ENCODE data around the gene DUSP5.

Gene DUSP5

DNA sequence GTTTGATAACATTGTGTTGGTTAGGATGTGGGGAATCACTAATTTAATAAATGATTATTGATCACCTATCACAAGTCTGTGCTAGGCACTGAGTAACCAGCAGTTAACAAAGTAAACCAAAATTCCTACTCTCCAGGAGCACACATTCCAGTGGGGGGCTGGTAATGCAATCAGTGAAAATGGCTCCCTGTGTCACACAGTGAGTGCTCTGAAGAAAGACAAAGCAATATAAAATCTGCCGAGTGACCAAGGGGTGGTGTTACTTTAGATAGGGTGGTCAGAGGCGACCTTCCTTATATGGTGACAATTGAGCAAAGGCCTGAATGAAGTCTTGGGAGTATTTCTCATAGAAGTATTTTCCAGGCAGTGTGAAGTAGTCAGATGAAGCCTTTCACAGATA lies 56.2 kb downstream of the DUSP5 start:
- no peak for DNase-seq

DNA sequence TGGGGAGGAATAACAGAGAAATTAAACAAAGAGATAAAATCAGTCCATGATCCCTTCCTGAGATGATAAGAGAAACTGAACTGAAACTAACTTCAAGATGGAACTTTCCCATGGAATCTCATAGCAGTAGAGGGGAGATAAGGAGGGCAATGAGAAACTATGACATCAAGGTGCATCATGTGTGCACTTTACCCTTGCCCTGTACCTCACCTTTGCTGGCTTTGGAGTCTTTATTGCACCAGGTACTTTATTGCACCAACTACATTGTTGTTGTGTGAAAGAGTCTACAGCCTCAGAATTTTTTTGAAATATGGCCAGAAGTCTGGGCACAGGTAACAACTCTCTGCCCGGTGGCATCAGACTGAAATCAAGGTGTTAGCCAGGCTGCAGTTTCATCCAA lies 58.6 kb downstream of the DUSP5 start:
- DNase-seq, result no peak

DNA sequence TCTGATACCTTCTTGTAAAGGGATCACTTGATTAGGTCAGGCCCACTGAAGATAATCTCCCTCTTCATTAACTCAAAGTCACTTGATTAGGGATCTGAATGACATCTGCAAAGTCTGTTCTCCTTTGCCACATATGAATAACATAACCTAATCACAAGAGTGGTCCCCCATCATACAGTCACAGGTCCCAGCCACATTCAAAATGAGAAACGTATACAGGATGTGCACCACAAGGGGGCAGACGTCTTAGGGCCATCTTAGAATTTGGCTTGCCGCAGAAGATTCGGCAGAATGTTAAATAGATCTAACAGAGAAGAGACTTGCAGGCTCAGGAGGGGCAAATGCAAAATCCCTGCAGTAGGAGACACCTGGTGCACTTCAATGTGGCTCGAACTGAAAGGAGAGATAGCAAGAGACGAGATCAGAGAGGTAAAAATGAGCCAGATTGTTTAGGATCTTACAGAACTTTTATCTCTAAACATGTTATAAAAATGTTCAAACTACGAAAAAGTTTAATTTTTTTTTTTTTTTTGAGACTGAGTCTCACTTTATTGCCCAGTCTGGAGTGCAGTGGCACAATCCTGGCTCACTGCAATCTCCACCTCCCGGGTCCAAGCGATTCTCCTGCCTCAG lies 59.4 kb downstream of the DUSP5 start:
- DNase-seq, result peak; percentile 19

DNA sequence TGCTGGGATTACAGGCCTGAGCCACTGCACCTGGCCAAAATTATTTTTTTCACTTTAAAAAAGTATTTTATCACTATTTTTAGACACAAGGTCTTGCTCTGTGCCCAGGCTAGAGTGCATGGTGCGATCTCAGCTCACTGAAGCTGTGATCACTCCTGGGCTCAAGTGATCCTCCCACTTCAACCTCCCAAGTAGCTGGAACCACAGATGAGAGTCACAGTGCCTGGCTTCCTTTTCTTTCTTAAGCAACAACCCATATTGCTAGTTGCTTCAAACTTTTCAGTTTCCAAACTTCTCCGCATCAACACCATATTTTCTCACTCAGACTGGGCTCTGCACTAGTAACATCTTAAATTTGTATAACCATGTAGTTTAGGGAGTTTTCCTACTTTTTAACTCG lies 60.3 kb downstream of the DUSP5 start:
- no peak for DNase-seq

DNA sequence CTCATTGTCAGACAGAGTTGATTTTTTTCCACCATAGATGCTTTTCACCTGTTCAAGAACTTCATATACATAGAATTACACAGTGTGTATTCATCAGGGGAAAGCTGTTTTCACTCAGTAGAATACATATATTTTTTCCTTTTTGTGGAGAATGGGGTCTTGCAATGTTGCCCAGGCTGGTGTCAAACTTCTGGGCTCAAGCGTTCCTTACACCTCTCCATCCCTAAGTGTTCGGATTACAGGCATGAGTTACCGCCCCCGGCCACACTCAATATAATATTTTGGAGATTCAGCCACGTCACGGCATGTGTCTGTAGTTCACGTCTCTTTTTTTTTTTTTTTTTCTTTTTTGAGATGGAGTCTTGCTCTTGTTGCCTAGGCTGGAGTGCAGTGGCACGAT lies 62.3 kb downstream of the DUSP5 start:
- no peak for DNase-seq
